Mammary epithelial cell (primary cell): Measurements from ENCODE around the gene GRAMD1B.

Source experiments
- EZH2 ChIP-seq: IDR thresholded peaks from 2 replicates; pipeline ENCODE4 v1.6.1; 2012; ENCODE audit warnings: low read length, inconsistent platforms, borderline replicate concordance
- TF ChIP-seq, protein P1 (sequence below), 2 donors: IDR thresholded peaks in 1 of 2; conservative IDR thresholded peaks in 1 of 2; 2 replicates each; pipeline ENCODE4 v1.5.1; 2011 to 2012; ENCODE audit warnings: inconsistent platforms in 2 of 2, low read length in 2 of 2, mild to moderate bottlenecking in 2 of 2, control low read depth in 1 of 2, low read depth in 1 of 2; ENCODE audit not compliant: insufficient read depth in 1 of 2; ENCODE audit errors: extremely low read depth in 1 of 2

DNA sequence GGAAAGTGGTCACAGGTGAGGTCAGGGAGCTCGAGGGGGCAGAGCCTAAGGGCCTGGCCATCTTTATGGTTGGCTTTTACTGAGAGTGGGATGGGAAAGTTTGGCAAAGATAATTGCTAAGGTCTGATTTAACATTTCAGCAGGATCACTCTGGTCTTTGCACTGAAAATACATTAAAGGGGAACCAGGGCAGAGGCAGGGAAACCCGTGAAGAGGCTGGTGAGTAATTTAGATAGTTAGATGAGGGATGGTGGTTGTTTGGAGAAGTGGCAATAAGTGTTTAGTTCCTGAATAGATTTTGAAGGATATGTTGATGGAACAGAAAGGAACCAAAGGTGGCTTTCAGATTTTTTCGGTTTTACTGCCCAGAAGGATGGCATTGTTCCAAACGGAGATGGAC lies 173.6 kb downstream of the GRAMD1B start:
- TF ChIP-seq, protein P1, sequence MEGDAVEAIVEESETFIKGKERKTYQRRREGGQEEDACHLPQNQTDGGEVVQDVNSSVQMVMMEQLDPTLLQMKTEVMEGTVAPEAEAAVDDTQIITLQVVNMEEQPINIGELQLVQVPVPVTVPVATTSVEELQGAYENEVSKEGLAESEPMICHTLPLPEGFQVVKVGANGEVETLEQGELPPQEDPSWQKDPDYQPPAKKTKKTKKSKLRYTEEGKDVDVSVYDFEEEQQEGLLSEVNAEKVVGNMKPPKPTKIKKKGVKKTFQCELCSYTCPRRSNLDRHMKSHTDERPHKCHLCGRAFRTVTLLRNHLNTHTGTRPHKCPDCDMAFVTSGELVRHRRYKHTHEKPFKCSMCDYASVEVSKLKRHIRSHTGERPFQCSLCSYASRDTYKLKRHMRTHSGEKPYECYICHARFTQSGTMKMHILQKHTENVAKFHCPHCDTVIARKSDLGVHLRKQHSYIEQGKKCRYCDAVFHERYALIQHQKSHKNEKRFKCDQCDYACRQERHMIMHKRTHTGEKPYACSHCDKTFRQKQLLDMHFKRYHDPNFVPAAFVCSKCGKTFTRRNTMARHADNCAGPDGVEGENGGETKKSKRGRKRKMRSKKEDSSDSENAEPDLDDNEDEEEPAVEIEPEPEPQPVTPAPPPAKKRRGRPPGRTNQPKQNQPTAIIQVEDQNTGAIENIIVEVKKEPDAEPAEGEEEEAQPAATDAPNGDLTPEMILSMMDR (conservative IDR thresholded peaks at IDR 0.05 in 1 of 2, IDR thresholded peaks at IDR 0.05 in 1 of 2; ENCODE audit: extremely low read depth in 1 of 2, insufficient read depth in 1 of 2, low read depth in 1 of 2, low read length in 2 of 2): no peak
- no peak for TF ChIP-seq EZH2
